Ishikawa (cell line): ENCODE results near the gene KRT1.

ENCODE experiments used
- CEBPB ChIP-seq: IDR thresholded peaks from 2 replicates; pipeline ENCODE4 v1.6.1; 2012
- CREB1 ChIP-seq: IDR thresholded peaks from 2 replicates; pipeline ENCODE4 v1.6.1; 2012; ENCODE audit warnings: low read depth
- EP300 ChIP-seq: IDR thresholded peaks from 2 replicates; pipeline ENCODE4 v1.6.1; 2012; ENCODE audit warnings: borderline replicate concordance
- REST ChIP-seq: IDR thresholded peaks from 2 replicates; pipeline ENCODE4 v1.6.1; 2012; ENCODE audit warnings: low read depth, mild to moderate bottlenecking
- TCF12 ChIP-seq: IDR thresholded peaks from 2 replicates; pipeline ENCODE4 v1.6.1; 2012; ENCODE audit warnings: low read depth
- TEAD4 ChIP-seq: IDR thresholded peaks from 2 replicates; pipeline ENCODE4 v1.6.1; 2012
- ZBTB7A ChIP-seq: IDR thresholded peaks from 2 replicates; pipeline ENCODE4 v1.6.1; 2012; ENCODE audit warnings: low read depth
- TF ChIP-seq, protein P1 (sequence below): IDR thresholded peaks from 2 replicates; pipeline ENCODE4 v1.6.1; 2012

GRCh38 chr12:52628111-52628507 is 52.1 kb downstream of the KRT1 start:
- TF ChIP-seq REST (no peak), TCF12 (no peak), TEAD4 (no peak), CREB1 (no peak), CEBPB (no peak), EP300 (no peak), ZBTB7A (no peak)
- TF ChIP-seq, protein P1, sequence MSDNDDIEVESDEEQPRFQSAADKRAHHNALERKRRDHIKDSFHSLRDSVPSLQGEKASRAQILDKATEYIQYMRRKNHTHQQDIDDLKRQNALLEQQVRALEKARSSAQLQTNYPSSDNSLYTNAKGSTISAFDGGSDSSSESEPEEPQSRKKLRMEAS = no peak
